ENCODE results near the gene GRM7. TPM values are rescaled to one million over a fixed set of nuclear protein-coding genes. Genes with fewer than 3 reads are reported as not detected.
A peak's percentile ranks its signal among the peaks of the same experiment; 100 is the strongest.

GRM7 gene
- total RNA-seq, 1 donor from 2014 or later, result not detected

DNA sequence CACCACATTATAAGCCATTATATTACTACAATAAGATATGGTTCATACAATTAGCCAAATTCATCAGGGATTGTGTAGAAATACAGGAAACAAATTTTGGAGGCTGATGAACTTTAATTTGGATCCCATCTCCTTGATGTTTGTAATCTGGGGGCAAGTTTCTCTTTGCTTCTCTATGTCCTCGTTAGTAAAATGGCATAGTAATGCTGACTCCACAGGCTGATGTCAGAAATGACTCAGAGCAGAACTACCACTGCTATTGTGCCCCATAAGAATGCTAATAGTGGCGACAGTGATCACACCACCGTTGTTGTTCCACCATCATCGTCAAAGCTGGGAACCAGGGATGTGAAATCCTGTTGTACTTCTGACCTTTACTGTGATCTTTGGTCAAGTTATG lies 918.4 kb downstream of the GRM7 start:
- FAIRE-seq (no peak), DNase-seq (ENCODE audit: low read depth) (peak; percentile 63)
- no peaks in the 10 kb centered on the region for H3K36me3 ChIP-seq (ENCODE audit: control insufficient read depth, insufficient read depth, low read length)
- H3K4me3 ChIP-seq (ENCODE audit: low read depth, low read length), result no peak overlapping the region
- TF ChIP-seq, protein P1, sequence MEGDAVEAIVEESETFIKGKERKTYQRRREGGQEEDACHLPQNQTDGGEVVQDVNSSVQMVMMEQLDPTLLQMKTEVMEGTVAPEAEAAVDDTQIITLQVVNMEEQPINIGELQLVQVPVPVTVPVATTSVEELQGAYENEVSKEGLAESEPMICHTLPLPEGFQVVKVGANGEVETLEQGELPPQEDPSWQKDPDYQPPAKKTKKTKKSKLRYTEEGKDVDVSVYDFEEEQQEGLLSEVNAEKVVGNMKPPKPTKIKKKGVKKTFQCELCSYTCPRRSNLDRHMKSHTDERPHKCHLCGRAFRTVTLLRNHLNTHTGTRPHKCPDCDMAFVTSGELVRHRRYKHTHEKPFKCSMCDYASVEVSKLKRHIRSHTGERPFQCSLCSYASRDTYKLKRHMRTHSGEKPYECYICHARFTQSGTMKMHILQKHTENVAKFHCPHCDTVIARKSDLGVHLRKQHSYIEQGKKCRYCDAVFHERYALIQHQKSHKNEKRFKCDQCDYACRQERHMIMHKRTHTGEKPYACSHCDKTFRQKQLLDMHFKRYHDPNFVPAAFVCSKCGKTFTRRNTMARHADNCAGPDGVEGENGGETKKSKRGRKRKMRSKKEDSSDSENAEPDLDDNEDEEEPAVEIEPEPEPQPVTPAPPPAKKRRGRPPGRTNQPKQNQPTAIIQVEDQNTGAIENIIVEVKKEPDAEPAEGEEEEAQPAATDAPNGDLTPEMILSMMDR (IDR thresholded peaks at IDR 0.05; ENCODE audit: insufficient read depth, low read length, severe bottlenecking), result no peak
- H3K27me3 ChIP-seq (ENCODE audit: control insufficient read depth, insufficient read depth, low read length), result no peaks in the 10 kb centered on the region

DNA sequence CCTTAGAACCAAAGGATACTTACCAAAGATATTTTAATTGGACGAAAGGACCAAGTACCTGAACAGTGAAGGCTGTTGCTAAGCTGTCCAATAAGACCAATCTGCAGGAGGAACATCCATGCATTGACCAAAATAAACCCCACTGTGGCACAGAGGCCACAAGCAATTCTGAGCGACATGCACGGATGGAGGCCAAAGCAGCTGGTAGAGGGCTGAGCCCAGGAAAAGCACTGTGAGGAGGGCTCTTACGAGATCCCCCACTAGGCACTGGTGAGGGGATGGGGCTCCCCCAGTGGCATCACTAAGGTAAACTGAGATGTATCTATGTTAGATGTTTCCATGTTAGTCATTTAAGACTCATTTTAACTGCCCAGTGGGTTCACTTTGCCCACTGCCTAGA lies 920.5 kb downstream of the GRM7 start:
- TF ChIP-seq, protein P1 (IDR thresholded peaks at IDR 0.05; ENCODE audit: insufficient read depth, low read length, severe bottlenecking), result no peak
- Histone ChIP-seq H3K4me3 (ENCODE audit: low read depth, low read length) (no peak overlapping the region), H3K36me3 (ENCODE audit: control insufficient read depth, insufficient read depth, low read length) (no peaks in the 10 kb centered on the region), H3K27me3 (ENCODE audit: control insufficient read depth, insufficient read depth, low read length) (no peaks in the 10 kb centered on the region)
- FAIRE-seq, result peak; percentile 55
- DNase-seq (ENCODE audit: low read depth), result no peak

DNA sequence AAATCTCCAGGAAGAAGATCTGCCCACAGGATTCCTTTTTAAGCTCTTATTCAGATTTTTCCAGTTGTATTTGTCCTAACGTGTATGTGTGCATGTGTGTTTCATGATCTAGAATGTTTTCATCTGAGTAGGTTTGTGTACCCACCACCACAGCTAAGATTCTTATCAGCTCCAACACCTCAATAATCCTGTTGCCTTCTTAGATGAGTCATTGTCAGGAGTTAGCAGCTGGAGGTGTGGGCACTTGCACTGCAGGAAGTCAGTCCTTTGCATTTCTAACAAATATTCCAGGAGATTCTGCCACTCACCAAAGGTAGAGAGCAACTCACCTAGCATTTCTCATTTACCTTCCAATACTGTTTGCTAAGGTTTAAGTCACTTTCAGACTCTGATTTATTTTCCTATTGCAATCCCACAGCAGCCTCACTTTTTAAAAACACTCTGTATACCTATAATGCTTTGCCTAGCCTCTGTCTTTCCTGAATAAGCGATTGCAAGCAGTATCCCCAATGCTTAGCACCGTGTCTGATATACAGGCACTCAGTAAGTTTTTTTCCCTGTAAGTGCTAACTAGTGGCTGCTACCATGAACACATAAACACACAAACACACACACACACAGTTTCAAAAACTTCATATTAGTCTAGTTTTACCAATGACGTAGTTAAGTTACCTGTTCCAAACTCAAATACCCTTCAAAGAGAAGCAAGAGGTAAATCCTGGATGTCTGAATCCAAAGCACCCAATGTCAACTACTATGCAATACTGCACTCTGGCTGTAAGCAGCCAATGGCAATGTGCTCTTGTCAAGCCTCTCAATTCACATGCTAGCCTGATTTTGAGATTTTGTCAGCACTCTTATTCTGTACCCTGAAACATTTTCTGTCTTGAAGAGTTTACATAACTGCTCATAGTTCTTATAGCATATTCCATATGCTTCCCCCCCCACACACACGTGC lies 927.2 kb downstream of the GRM7 start:
- peak; percentile 90 for DNase-seq (ENCODE audit: low read depth)
- no peaks in the 10 kb centered on the region for H3K36me3 ChIP-seq (ENCODE audit: control insufficient read depth, insufficient read depth, low read length)
- peak; percentile 40 for FAIRE-seq

DNA sequence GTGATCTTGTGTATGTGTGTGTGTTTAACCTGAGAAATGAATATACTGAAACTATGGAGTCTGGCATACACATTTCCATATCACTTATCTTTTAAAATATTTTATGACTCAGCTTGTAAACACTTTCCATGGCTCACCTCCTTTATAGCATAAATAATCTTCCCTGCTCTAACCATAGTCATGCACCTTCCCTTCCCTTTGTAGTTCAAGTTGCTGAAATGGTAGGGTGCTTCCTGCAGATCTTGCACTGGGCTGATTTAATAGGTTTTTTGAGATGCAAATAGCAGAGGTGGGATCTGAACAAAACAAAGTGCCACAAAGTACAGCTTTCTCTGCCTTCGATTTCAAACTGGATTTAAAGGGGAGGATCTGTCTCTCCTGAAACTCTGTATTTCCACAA lies 928.0 kb downstream of the GRM7 start:
- H3K36me3 ChIP-seq (ENCODE audit: control insufficient read depth, insufficient read depth, low read length), result no peaks in the 10 kb centered on the region
- FAIRE-seq, result no peak
- H3K27me3 ChIP-seq (ENCODE audit: control insufficient read depth, insufficient read depth, low read length), result no peaks in the 10 kb centered on the region
- TF ChIP-seq, protein P1 (IDR thresholded peaks at IDR 0.05; ENCODE audit: insufficient read depth, low read length, severe bottlenecking), result no peak
- peak; percentile 62 for DNase-seq (ENCODE audit: low read depth)
- H3K4me3 ChIP-seq (ENCODE audit: low read depth, low read length), result no peak overlapping the region

More for the DNA sequence above, 927.2 kb downstream of the GRM7 start:
- Histone ChIP-seq H3K4me3 (ENCODE audit: low read depth, low read length) (no peak overlapping the region), H3K27me3 (ENCODE audit: control insufficient read depth, insufficient read depth, low read length) (no peaks in the 10 kb centered on the region)
- TF ChIP-seq, protein P1 (IDR thresholded peaks at IDR 0.05; ENCODE audit: insufficient read depth, low read length, severe bottlenecking), result no peak

DNA sequence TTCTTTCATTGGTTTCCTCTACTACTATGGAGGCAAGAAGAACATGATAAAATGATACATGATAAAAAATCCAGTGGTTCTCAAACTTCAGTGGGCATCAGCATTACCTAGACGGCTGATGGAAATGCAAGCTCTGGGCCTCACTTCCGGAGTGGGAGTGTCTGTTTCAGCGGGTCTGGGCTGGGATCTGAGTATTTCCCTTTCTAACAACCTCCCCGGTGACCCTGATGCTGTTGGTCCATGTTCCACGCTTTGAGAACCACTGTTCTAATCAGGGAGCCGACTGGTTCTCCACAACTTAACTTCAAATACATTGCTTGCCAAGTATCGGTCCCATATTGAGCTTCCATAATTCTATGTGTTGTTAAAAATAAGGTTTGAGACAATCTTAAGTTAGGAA lies 928.4 kb downstream of the GRM7 start:
- TF ChIP-seq, protein P1 (IDR thresholded peaks at IDR 0.05; ENCODE audit: insufficient read depth, low read length, severe bottlenecking), result no peak
- H3K4me3 ChIP-seq (ENCODE audit: low read depth, low read length), result no peak overlapping the region
- FAIRE-seq, result no peak

More for the DNA sequence above, 928.4 kb downstream of the GRM7 start:
- no peak for DNase-seq (ENCODE audit: low read depth)
- H3K36me3 ChIP-seq (ENCODE audit: control insufficient read depth, insufficient read depth, low read length), result no peaks in the 10 kb centered on the region
- no peaks in the 10 kb centered on the region for H3K27me3 ChIP-seq (ENCODE audit: control insufficient read depth, insufficient read depth, low read length)

Measured in bronchial epithelial cell (primary cell).